SK-N-SH (cell line): ENCODE measurements around the gene SAPCD2. TPM values are rescaled to one million over a fixed set of nuclear protein-coding genes. Genes with fewer than 3 reads are reported as not detected.

Experiments
- CTCF ChIA-PET: fragments of 300-600, 350-600 bp; formaldehyde crosslinking; extraction: SDS; loops from one replicate; lab custom pipeline; 2021; lab: Yijun Ruan, JAX
- POLR2A ChIA-PET: fragments of 350-600 bp; sonication (Branson Sonifier 250); formaldehyde crosslinking; extraction: SDS; loops from one replicate; lab custom pipeline; 2020; ENCODE audit warnings: antibody characterized with exemption, inconsistent platforms; lab: Yijun Ruan, JAX
- DNase-seq: peaks from one replicate; pipeline ENCODE4 v3.0.0; 2012
- H2AFZ ChIP-seq: fragments of 200-600 bp; sonication (generic); 2 replicates; pipeline ENCODE4 v1.8.1; 2016; ENCODE audit warnings: antibody characterized with exemption, mild to moderate bottlenecking, low read depth
- H3F3A ChIP-seq: fragments of 200-600 bp; sonication (generic); replicated peaks from 2 replicates; pipeline ENCODE3; 2016; ENCODE audit warnings: antibody characterized with exemption, mild to moderate bottlenecking; ENCODE audit not compliant: insufficient read depth
- H3K27ac ChIP-seq, 2 experiments: fragments of 200-500 bp in 1 of 2; fragments of 200-600 bp in 1 of 2; sonication (Bioruptor generic) in 1 of 2; sonication (generic), shearing (Covaris generic) in 1 of 2; 2 replicates each; pipeline versions ENCODE4 v1.5.1 to v1.6.1; 2014 to 2016; ENCODE audit warnings: low read depth in 2 of 2, inconsistent platforms in 1 of 2, low read length in 1 of 2, mild to moderate bottlenecking in 1 of 2, mixed read lengths in 1 of 2
- H3K27me3 ChIP-seq: fragments of 200-600 bp; sonication (generic), shearing (Covaris generic); 2 replicates; pipeline ENCODE4 v1.6.1; 2016; ENCODE audit warnings: mixed run types; ENCODE audit not compliant: insufficient read depth
- H3K36me3 ChIP-seq, 2 experiments: fragments of 200-500 bp in 1 of 2; fragments of 200-600 bp in 1 of 2; sonication (Bioruptor generic) in 1 of 2; sonication (generic) in 1 of 2; replicated peaks in 1 of 2; 2 replicates each; pipeline versions ENCODE3 to v1.5.1; 2014 to 2016; ENCODE audit warnings: low read length in 1 of 2, mild to moderate bottlenecking in 1 of 2; ENCODE audit not compliant: insufficient read depth in 2 of 2, control insufficient read depth in 1 of 2
- H3K4me1 ChIP-seq, 2 experiments: fragments of 200-500 bp in 1 of 2; fragments of 200-600 bp in 1 of 2; sonication (Bioruptor generic) in 1 of 2; sonication (generic), shearing (Covaris generic) in 1 of 2; 2 replicates each; pipeline versions ENCODE4 v1.5.1 to v1.6.1; 2014 to 2016; ENCODE audit warnings: low read depth in 1 of 2, low read length in 1 of 2, mixed run types in 1 of 2; ENCODE audit not compliant: insufficient read depth in 2 of 2, control insufficient read depth in 1 of 2
- H3K4me2 ChIP-seq: fragments of 200-600 bp; sonication (generic), shearing (Covaris generic); 2 replicates; pipeline ENCODE4 v1.6.1; 2017; ENCODE audit warnings: mixed run types
- H3K4me3 ChIP-seq, 2 experiments: fragments of 200-500 bp in 1 of 2; fragments of 200-600 bp in 1 of 2; sonication (Bioruptor generic) in 1 of 2; sonication (generic), shearing (Covaris generic) in 1 of 2; 2 replicates each; pipeline versions ENCODE4 v1.5.1 to v1.8.1; 2014 to 2016; ENCODE audit warnings: low read depth in 2 of 2, inconsistent platforms in 1 of 2, low read length in 1 of 2, mild to moderate bottlenecking in 1 of 2, mixed read lengths in 1 of 2, moderate library complexity in 1 of 2
- H3K79me2 ChIP-seq: fragments of 200-600 bp; sonication (generic); 2 replicates; pipeline ENCODE4 v1.8.1; 2017; ENCODE audit warnings: mild to moderate bottlenecking; ENCODE audit not compliant: insufficient read depth
- H3K9ac ChIP-seq: fragments of 200-600 bp; sonication (generic); 2 replicates; pipeline ENCODE4 v1.6.1; 2017; ENCODE audit warnings: mixed run types
- H3K9me2 ChIP-seq: fragments of 200-600 bp; sonication (generic); 2 replicates; pipeline ENCODE4 v1.6.1; 2017; ENCODE audit warnings: mixed run types
- H3K9me3 ChIP-seq: fragments of 200-600 bp; sonication (generic); 2 replicates; pipeline ENCODE4 v1.6.1; 2017; ENCODE audit warnings: mixed run types, mild to moderate bottlenecking, moderate library complexity
- H4K20me1 ChIP-seq: fragments of 200-600 bp; sonication (generic); 2 replicates; pipeline ENCODE4 v1.6.1; 2017; ENCODE audit warnings: mild to moderate bottlenecking, mixed run types; ENCODE audit not compliant: insufficient read depth
- ELF1 ChIP-seq: IDR thresholded peaks from 2 replicates; pipeline ENCODE4 v1.4.0; 2012
- FOSL2 ChIP-seq: IDR thresholded peaks from 2 replicates; pipeline ENCODE4 v1.4.0; 2012; ENCODE audit warnings: low read depth, mild to moderate bottlenecking, moderate library complexity, borderline replicate concordance
- GABPA ChIP-seq: IDR thresholded peaks from 2 replicates; pipeline ENCODE4 v1.4.0; 2012; ENCODE audit warnings: low read depth, mild to moderate bottlenecking
- GATA2 ChIP-seq: sonication (generic); formaldehyde crosslinking; IDR thresholded peaks from 2 replicates; pipeline ENCODE4 v1.5.0; 2020; ENCODE audit warnings: mild to moderate bottlenecking, missing genetic modification reagents
- MEF2A ChIP-seq: IDR thresholded peaks from 2 replicates; pipeline ENCODE4 v1.4.0; 2012; ENCODE audit warnings: low read depth, borderline replicate concordance
- MXI1 ChIP-seq: IDR thresholded peaks from 2 replicates; pipeline ENCODE4 v1.6.1; 2012; ENCODE audit warnings: mild to moderate bottlenecking, low read depth, low read length, improper control_type of control experiment
- RCOR1 ChIP-seq: fragments of 150-350 bp; IDR thresholded peaks from 2 replicates; pipeline ENCODE4 v1.6.1; 2017; ENCODE audit warnings: antibody characterized with exemption, low read length
- TAF1 ChIP-seq: IDR thresholded peaks from 2 replicates; pipeline ENCODE4 v1.6.1; 2012; ENCODE audit warnings: low read depth, mild to moderate bottlenecking, low read length, moderate library complexity, borderline replicate concordance
- TEAD4 ChIP-seq: IDR thresholded peaks from 2 replicates; pipeline ENCODE4 v1.4.0; 2012; ENCODE audit warnings: mild to moderate bottlenecking, borderline replicate concordance; ENCODE audit not compliant: insufficient read depth
- USF1 ChIP-seq: IDR thresholded peaks from 2 replicates; pipeline ENCODE4 v1.4.0; 2012; ENCODE audit warnings: low read depth, borderline replicate concordance
- USF2 ChIP-seq: fragments of 150-350 bp; IDR thresholded peaks from 2 replicates; pipeline ENCODE4 v1.6.1; 2017; ENCODE audit warnings: antibody characterized with exemption, low read length, low read depth, borderline replicate concordance
- YY1 ChIP-seq: IDR thresholded peaks from 2 replicates; pipeline ENCODE4 v1.4.0; 2012; ENCODE audit warnings: low read depth, mild to moderate bottlenecking
- WGBS: methylation state at CpG from one replicate; pipeline ENCODE4 v1.1.6; 2017; ENCODE audit warnings: low lambda C conversion rate; 5-methylcytosine and 5-hydroxymethylcytosine counted together
- polyA plus RNA-seq, 3 experiments: library from polyadenylated mRNA; depleted of rRNA; stranded (reverse); fragments of >200 nt; gene quantifications; 2 replicates each; pipeline ENCODE4 v1.2.3, GENCODE V29; 2012
- TF ChIP-seq, protein P1 (sequence below): IDR thresholded peaks from 2 replicates; pipeline ENCODE4 v1.4.0; 2012; ENCODE audit warnings: low read depth
- TF ChIP-seq, protein P2 (sequence below): IDR thresholded peaks from 2 replicates; pipeline ENCODE4 v1.4.0; 2012; ENCODE audit warnings: low read depth, borderline replicate concordance

Gene SAPCD2
- polyA plus RNA-seq, 1 of the 3 experiments (the other 2 are of a cell fraction): 6.0 TPM

DNA sequence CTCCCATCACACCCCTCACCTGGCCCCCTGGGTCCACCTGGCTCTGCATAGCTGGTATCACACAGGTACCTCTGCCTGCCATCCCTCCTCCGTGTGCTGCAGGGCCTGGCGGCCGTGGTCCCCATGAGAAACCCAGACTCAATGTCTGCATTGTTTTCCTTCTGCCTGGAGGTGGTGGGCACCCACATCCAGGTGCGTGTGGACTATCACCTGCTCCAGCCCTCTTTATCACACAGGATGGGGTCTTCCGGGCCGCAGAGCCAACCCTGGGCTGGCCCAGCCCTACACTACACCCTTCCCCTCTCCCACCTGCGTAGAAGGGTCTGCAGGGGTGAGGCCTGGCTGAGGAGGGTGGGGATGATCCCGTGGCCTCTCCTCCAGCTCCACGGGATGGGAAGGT is 31.4 kb downstream of the SAPCD2 start:
- Histone ChIP-seq H3K36me3 (peaks cover 0 to 19% of the 10 kb centered on the region in 2 experiments), H3K9ac (no peak overlapping the region), H2AFZ (no peak overlapping the region), H3K4me2 (no peak overlapping the region), H3F3A (peaks cover 4% of the 10 kb centered on the region), H3K79me2 (no peaks in the 10 kb centered on the region), H3K9me2 (no peaks in the 10 kb centered on the region), H3K27ac (no peak overlapping the region), H3K9me3 (no peaks in the 10 kb centered on the region), H3K27me3 (no peaks in the 10 kb centered on the region), H4K20me1 (peaks cover 8% of the 10 kb centered on the region), H3K4me1 (peaks cover 3 to 20% of the 10 kb centered on the region in 2 experiments; a peak in 2 of 4 replicates), H3K4me3 (no peak overlapping the region)
- POLR2A ChIA-PET: interaction anchor here (0.6 kb wide), 1 partner anchor 166 kb away, joined by 3 read pairs; no protein-coding TSS in a partner anchor
- CTCF ChIA-PET: interaction anchor here (1.5 to 15.1 kb wide), 4 partner anchors 9 to 89 kb away, joined by 9 to 350 read pairs (median 16); partner anchors contain the start of genes C8G, FBXW5 and LCN12
- WGBS: 93% methylated on average over 3 of the region's 9 CpGs
- no peak for TF ChIP-seq GABPA
- no peak for TF ChIP-seq MEF2A
- no peak for TF ChIP-seq FOSL2
- TF ChIP-seq, protein P1, sequence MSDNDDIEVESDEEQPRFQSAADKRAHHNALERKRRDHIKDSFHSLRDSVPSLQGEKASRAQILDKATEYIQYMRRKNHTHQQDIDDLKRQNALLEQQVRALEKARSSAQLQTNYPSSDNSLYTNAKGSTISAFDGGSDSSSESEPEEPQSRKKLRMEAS: no peak
- no peak for TF ChIP-seq USF2
- no peak for TF ChIP-seq RCOR1
- no peak for TF ChIP-seq GATA2 (CRISPR knock-in tag)
- no peak for TF ChIP-seq MXI1
- no peak for TF ChIP-seq TEAD4
- TF ChIP-seq, protein P2, sequence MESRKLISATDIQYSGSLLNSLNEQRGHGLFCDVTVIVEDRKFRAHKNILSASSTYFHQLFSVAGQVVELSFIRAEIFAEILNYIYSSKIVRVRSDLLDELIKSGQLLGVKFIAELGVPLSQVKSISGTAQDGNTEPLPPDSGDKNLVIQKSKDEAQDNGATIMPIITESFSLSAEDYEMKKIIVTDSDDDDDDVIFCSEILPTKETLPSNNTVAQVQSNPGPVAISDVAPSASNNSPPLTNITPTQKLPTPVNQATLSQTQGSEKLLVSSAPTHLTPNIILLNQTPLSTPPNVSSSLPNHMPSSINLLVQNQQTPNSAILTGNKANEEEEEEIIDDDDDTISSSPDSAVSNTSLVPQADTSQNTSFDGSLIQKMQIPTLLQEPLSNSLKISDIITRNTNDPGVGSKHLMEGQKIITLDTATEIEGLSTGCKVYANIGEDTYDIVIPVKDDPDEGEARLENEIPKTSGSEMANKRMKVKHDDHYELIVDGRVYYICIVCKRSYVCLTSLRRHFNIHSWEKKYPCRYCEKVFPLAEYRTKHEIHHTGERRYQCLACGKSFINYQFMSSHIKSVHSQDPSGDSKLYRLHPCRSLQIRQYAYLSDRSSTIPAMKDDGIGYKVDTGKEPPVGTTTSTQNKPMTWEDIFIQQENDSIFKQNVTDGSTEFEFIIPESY: no peak
- TF ChIP-seq YY1: no peak
- no peak for TF ChIP-seq USF1
- TF ChIP-seq ELF1: no peak
- DNase-seq: no peak

GRCh38 chr9:137037483-137037882 is 32.9 kb downstream of the SAPCD2 start:
- no peaks in the 10 kb centered on the region for H3K79me2 ChIP-seq
- TF ChIP-seq GABPA (no peak), RCOR1 (no peak), TAF1 (no peak)
- CTCF ChIA-PET: interaction anchor here (0.6 to 15.1 kb wide), 7 partner anchors 8 to 195 kb away, joined by 3 to 350 read pairs (median 4); partner anchors contain the start of genes AJM1, C8G, FBXW5 and LCN12
- H3K4me1 ChIP-seq: peaks cover 0 to 15% of the 10 kb centered on the region in 2 experiments; a peak in 1 of 4 replicates
- H3F3A ChIP-seq: peaks cover 4% of the 10 kb centered on the region
- H3K36me3 ChIP-seq: peaks cover 0 to 19% of the 10 kb centered on the region in 2 experiments
- no peak overlapping the region for H3K4me2 ChIP-seq
- no peak overlapping the region for H3K27ac ChIP-seq
- no peak overlapping the region for H3K9ac ChIP-seq
- no peaks in the 10 kb centered on the region for H3K9me3 ChIP-seq
- H4K20me1 ChIP-seq: no peaks in the 10 kb centered on the region
- H3K4me3 ChIP-seq: no peak overlapping the region
- no peak for DNase-seq
- no peak overlapping the region for H2AFZ ChIP-seq
- H3K9me2 ChIP-seq: no peaks in the 10 kb centered on the region
- 94% methylated on average over 10 of the region's 10 CpGs for WGBS
- no peaks in the 10 kb centered on the region for H3K27me3 ChIP-seq
- POLR2A ChIA-PET: no interaction called here
